RPMI8226 (cell line): ENCODE data around the gene PDGFA.

Source experiments
- DNase-seq: peaks from one replicate; pipeline ENCODE4 v3.0.0-alpha.2; 2015

PDGFA gene

GRCh38 chr7:457814-458510 lies 61.7 kb downstream of the PDGFA start:
- DNase-seq = no peak

GRCh38 chr7:455110-455928 lies 64.3 kb downstream of the PDGFA start:
- DNase-seq = peak; percentile 42

GRCh38 chr7:454356-455109 lies 65.1 kb downstream of the PDGFA start:
- no peak for DNase-seq

DNA sequence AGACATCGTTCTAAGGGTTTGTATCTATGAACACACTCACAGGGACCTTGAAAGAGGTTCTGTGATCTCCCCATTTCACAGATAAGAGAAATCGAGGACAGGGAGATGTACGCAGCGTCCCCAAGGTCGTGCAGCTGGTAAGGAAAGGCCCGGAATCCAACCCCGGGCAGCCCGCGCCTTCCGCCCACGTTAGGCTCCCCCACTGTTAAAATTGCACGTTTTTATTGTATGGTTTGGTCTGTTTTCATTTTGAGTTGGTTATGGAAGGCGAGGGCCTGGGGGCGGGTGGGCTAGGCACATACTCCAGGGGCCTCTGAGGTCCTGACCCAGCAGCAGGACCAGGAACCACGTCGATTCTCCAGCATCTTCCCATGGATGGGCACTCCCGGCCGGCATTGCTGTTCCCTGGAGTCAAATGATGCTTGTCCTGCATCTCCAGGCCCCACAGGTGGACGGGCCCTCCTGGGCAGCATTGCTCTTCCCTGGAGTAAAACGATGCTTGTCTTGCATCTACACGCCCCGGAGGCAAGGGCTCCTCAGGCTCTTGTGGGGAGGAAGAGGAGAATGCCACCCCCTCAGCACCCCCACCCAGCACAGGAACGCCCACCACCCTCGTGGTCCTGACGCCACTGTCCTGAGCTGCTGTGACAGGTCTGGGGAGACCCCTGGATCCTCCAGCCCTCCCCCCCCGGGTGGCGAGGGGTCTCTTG lies 65.9 kb downstream of the PDGFA start:
- no peak for DNase-seq

GRCh38 chr7:452791-453455 lies 66.7 kb downstream of the PDGFA start:
- no peak for DNase-seq

DNA sequence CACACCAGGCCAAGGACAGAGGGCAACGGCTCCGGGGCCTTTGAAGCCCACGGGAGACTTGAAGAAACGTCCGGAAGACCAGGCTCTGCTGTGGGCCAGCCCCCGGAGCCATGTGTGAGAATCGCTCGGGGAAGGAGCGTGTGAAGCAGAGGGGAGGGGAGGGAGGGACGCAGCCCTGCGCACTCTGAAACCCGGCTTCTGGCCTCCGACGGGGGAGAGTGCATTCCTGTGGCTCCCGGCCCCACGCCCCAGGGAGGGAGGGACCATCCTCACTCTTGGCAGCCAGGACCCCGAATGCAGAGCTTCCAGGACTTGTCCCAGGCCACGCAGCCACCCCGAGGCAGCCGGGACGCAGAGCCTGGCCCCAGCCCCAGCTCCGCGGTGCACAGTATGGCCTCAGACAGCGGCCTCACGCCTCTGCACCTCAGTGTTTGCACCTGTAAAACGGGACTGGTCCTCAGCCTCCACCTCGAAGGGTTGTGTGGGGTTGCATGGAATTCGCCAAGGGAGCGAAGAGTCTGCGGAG lies 67.4 kb downstream of the PDGFA start:
- DNase-seq = no peak

- no peak for DNase-seq
Measured at GRCh38 chr7:451255-452225, 68.1 kb downstream of the PDGFA start.

DNA sequence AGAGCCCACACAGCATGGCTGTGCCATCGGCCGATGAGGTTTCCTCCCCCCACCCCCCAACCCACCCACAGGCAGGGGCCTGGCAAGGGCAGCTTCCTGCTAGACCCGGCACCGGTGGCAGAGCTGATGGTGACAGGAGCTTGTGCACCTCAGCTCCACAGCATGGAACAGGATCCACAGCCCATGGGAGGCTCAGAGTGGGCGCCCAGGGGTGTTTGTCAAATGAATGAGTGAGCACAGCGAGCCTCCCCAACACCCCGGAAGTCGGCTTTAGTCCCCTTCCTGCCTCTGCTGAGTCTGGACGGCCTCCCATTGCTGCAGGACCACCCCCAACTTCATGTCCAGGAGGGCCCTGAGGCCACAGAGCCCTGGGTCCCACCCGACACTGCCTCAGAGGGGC lies 68.9 kb downstream of the PDGFA start:
- no peak for DNase-seq

DNA sequence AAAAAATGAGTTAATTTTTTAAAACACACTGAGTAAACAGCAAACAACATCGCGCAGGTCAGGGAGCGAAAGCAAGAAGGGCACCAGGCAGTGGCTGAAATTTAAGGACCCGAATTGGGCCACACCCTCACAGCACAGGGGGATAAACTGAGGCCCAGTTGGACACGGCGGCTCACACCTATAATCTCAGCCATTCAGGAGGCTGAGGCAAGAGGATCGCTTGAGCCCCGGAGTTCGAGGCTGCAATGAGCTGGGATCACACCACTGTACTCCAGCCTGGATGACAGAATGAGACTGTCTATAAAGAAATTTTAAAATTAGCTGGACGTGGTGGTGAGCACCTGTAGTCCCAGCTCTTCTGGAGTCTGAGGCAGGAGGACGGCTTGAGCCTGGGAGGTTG lies 69.6 kb downstream of the PDGFA start:
- no peak for DNase-seq

- no peak for DNase-seq
Measured at GRCh38 chr7:449324-450019, 70.2 kb downstream of the PDGFA start.

DNA sequence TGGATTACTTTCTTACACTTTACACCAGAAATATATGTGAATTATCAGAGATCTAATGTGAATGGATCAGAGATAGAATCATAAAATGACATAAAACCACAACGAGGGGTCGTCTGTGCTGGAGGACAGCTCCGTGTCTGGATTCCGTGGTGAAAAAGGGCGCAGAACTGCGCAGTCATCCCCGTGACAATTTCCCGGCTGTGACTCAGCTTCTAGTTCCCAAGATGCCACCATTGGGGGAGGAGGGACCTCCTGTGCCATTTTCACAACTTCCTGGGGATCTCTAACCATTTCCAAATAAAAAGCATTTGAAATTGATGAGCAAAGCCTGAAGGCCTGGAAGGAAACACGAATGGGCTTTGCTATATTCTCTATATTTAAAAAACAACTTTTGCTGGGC lies 72.1 kb downstream of the PDGFA start:
- no peak for DNase-seq
